Fibroblast of mammary gland (primary cell): Measurements from ENCODE around the gene C3orf49.

Source experiments
- DNase-seq: peaks from one replicate; pipeline ENCODE4 v3.0.0-alpha.2; 2010; ENCODE audit warnings: low read depth
- H3K4me3 ChIP-seq: 2 replicates; pipeline ENCODE4 v1.5.1; 2011; ENCODE audit warnings: low read depth, mild to moderate bottlenecking, low read length, moderate library complexity; ENCODE audit not compliant: control insufficient read depth
- CTCF ChIP-seq: conservative IDR thresholded peaks from 2 replicates; pipeline ENCODE4 v1.5.1; 2011; ENCODE audit warnings: low read depth, low read length, inconsistent platforms; ENCODE audit not compliant: control insufficient read depth, insufficient read depth

Gene C3orf49

DNA sequence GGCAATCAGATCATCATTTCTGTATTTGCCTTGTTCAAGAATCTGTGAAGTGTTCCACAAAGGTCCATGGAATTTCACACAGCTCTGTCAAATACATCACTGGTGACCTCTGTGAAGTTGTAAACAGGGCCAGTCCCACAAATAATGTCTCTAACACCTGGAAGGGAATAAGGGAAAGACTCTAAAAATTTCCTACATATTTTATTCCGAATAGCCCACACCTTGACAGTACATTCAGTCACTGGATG, at the start of gene C3orf49:
C3orf49 (plus strand) TSS at position 149 of the 248 bp plus-strand sequence. CDS start 173 bp downstream, outside the sequence.
- no peak for DNase-seq
- TF ChIP-seq CTCF = no peak
- H3K4me3 ChIP-seq = no peak within 1 kb of the TSS

DNA sequence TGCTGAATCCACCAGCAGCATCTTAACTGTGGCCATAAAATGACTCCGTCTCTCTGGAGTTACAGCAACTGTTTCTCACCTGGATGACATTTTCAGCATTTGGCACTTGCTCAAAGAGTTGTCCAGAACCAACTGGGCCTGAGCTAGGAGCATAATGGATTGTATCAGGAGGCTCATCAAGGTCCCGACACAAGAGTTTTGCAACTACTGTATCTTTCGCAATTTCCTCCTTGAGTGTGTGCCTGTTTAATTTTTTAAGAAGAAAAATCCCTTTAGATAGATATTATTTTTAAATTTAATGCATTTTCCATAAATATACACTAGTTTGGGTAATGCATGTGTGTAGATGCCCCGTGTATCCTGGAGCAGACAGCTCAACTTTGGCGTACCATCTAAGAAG, 44.3 kb upstream of the C3orf49 start:
- no peak overlapping the region for H3K4me3 ChIP-seq
- TF ChIP-seq CTCF = no peak
- peak; percentile 47 for DNase-seq

DNA sequence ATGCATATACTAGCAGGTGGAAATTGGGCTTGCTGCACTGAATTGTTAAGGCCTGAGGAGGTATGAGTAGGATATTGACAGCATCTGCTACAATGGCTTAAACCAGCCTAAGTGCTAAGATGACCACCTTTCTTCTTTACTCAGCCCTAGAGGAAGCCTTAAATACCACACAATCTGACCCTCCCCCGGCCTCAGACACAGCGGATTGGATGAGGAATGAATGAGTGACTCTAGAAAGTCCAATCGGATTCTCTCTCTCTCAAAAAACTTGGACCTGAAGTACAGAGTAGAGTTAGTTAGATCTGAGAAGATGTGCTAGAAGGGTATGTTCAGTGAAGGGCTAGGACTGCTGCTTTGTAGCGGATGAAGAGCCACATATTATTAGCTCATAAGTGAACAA, 39.9 kb upstream of the C3orf49 start:
- no peak for DNase-seq
- no peak for TF ChIP-seq CTCF
- H3K4me3 ChIP-seq = no peak overlapping the region

DNA sequence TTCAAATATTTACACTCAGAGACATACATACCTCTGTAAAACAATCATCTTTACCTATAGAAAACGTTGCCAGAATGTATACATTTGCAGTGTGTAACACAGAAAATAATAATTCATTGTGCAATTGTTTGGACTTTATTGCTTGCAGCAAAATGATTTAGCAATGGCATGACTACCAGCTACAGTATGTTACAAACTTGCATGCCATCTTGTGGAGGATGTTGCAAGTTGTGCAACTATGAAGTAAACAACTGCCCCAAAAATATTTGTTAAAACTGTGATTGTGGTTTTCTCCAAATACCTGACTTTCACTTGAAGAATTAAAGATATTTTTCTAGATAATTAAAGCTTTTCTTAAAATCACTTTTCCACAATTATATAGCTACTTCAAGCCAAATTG, 27.1 kb upstream of the C3orf49 start:
- H3K4me3 ChIP-seq = no peak overlapping the region
- DNase-seq = peak; percentile 80
- peak; percentile 64 for TF ChIP-seq CTCF

GRCh38 chr3:63795438-63795837, 23.7 kb upstream of the C3orf49 start:
- TF ChIP-seq CTCF = no peak
- H3K4me3 ChIP-seq = no peak overlapping the region
- DNase-seq = no peak

DNA sequence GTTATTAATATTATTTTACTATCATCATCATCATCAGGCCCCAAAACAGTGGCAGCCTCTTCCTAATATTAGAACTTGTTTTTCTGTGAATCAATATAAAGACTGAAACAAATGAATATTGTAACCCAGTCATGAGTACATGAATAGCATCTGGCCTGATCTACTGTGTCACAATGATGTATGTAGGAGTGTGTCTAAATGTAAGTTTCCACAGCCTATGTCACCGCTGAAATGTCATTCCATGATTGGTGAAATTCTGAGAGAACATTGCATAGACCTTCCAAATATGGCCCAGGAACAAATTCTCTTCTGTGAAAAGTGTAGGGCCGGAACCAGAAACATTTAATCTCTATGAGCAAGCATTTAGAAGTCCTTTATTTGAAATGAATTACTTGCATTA, 20.6 kb upstream of the C3orf49 start:
- no peak for TF ChIP-seq CTCF
- DNase-seq = no peak
- no peak overlapping the region for H3K4me3 ChIP-seq

GRCh38 chr3:63798949-63799348, 20.1 kb upstream of the C3orf49 start:
- H3K4me3 ChIP-seq = no peak overlapping the region
- no peak for DNase-seq
- TF ChIP-seq CTCF = no peak
